BLaER1 treated with 17β-estradiol and CSF1 and Interleukin-3, amounts not matched to agents 10 nM and 100 nM (cell line): Measurements from ENCODE around the gene EZR.

Experiments used
- H3K27ac ChIP-seq, 11 experiments: shearing (Covaris generic); formaldehyde crosslinking; 2 replicates each; pipeline ENCODE4 v1.8.1; 2022
- H3K27me3 ChIP-seq, 11 experiments: shearing (Covaris generic); formaldehyde crosslinking; 2 replicates each; pipeline ENCODE4 v1.8.1; 2022
- H3K36me3 ChIP-seq, 11 experiments: shearing (Covaris generic); formaldehyde crosslinking; 2 replicates each; pipeline ENCODE4 v1.8.1; 2022
- H3K4me1 ChIP-seq, 10 experiments: shearing (Covaris generic); formaldehyde crosslinking; 2 replicates each; pipeline ENCODE4 v1.8.1; 2022
- H3K4me2 ChIP-seq, 11 experiments: shearing (Covaris generic); formaldehyde crosslinking; 2 replicates each; pipeline ENCODE4 v1.8.1; 2022
- H3K4me3 ChIP-seq, 10 experiments: shearing (Covaris generic); formaldehyde crosslinking; 2 replicates each; pipeline ENCODE4 v1.8.1; 2022
- H3K9ac ChIP-seq, 11 experiments: shearing (Covaris generic); formaldehyde crosslinking; 2 replicates each; pipeline ENCODE4 v1.8.1; 2022
- H3K9me3 ChIP-seq, 11 experiments: shearing (Covaris generic); formaldehyde crosslinking; replicated peaks in 1 of 11; 2 replicates each; pipeline ENCODE4 v1.8.1; 2022
- H4K20me1 ChIP-seq, 11 experiments: shearing (Covaris generic); formaldehyde crosslinking; 2 replicates each; pipeline ENCODE4 v1.8.1; 2022
- Cebpa-rat ChIP-seq, 11 experiments: shearing (Covaris generic); IDR thresholded peaks; 2 replicates each; pipeline ENCODE4 v1.8.1; 2022

EZR gene

GRCh38 chr6:158768436-158768835, 50.7 kb downstream of the EZR start:
- peak overlapping the region in 8 of 11 experiments; percentile 1 to 79 (median 60); a peak in 10 of 22 replicates for H3K27ac ChIP-seq
- no peaks in the 10 kb centered on the region for H3K27me3 ChIP-seq
- H3K4me1 ChIP-seq = peaks cover 83 to 100% (median 98%) of the 10 kb centered on the region in 10 experiments
- no peak for TF ChIP-seq Cebpa-rat (IDR thresholded peaks at IDR 0.05)
- peaks cover 60 to 94% (median 71%) of the 10 kb centered on the region in 11 experiments; a peak in 21 of 22 replicates for H4K20me1 ChIP-seq
- peak overlapping the region in 8 of 11 experiments; percentile 15 to 73 (median 44); a peak in 9 of 22 replicates for H3K9ac ChIP-seq
- no peaks in the 10 kb centered on the region for H3K9me3 ChIP-seq
- peak overlapping the region; percentile 60 to 86 (median 76) for H3K4me2 ChIP-seq
- peak overlapping the region in 3 of 10 experiments; percentile 0 to 28 (median 11); a peak in 3 of 20 replicates for H3K4me3 ChIP-seq
- H3K36me3 ChIP-seq = peaks cover 84 to 99% (median 96%) of the 10 kb centered on the region in 11 experiments

- Histone ChIP-seq H4K20me1 (peaks cover 53 to 90% (median 64%) of the 10 kb centered on the region in 11 experiments; a peak in 21 of 22 replicates), H3K9me3 (no peaks in the 10 kb centered on the region), H3K4me3 (peak overlapping the region in 4 of 10 experiments; percentile 15 to 28 (median 20); a peak in 4 of 20 replicates), H3K9ac (peak overlapping the region in 8 of 11 experiments; percentile 39 to 73 (median 53); a peak in 12 of 22 replicates), H3K4me2 (peak overlapping the region; percentile 60 to 86 (median 76)), H3K27me3 (no peaks in the 10 kb centered on the region), H3K36me3 (peaks cover 77 to 92% (median 88%) of the 10 kb centered on the region in 11 experiments), H3K27ac (peak overlapping the region in 8 of 11 experiments; percentile 36 to 79 (median 60); a peak in 13 of 22 replicates), H3K4me1 (peaks cover 83 to 100% (median 98%) of the 10 kb centered on the region in 10 experiments)
- TF ChIP-seq Cebpa-rat (IDR thresholded peaks at IDR 0.05) = no peak
Measured at GRCh38 chr6:158767709-158768108, 51.5 kb downstream of the EZR start.

DNA sequence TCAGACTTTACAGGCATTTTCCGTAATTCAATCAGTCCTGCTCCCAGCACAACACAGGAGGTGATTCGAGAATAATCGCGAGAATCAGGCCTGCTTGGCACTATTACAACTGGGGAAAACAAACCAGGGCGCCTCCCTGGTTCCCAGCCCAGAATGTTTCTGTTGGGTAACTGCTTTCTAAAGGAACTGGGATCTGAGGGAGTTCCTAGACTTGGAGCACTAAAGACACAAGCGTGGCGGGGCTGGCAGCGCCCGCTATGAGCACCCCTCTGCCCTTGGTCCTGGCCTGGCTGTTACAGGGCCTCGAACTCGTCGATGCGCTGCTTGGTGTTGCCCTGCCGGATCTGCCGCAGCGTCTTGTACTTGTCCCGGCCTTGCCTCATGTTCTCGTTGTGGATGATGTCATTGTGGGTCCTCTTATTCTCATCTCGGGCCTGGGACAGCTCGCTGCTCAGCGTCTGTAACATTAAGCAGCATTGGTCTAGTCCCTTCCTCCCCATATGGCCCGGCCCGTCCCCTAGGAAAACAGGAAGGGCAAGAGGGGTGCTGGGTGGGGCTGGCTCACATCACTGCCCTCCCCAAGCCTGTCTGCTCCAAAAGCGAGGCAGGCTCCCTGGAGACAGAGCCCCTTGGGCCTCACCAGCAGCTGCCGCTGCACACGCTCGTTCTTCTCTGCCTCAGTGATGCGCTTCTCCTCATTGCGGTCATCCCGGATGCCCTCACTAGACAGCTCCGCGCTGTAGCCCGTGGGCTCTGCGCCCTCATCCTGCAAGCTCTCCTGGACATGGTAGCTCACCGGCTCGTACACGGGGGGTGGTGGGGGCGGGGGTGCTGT, 52.3 kb downstream of the EZR start:
- no peak for TF ChIP-seq Cebpa-rat (IDR thresholded peaks at IDR 0.05)
- H3K27ac ChIP-seq = peak overlapping the region in 8 of 11 experiments; percentile 36 to 79 (median 60); a peak in 17 of 22 replicates
- H3K9ac ChIP-seq = peak overlapping the region in 8 of 11 experiments; percentile 39 to 73 (median 53); a peak in 14 of 22 replicates
- H3K4me3 ChIP-seq = peak overlapping the region in 3 of 10 experiments; percentile 15 to 21 (median 18); a peak in 2 of 20 replicates
- H3K4me2 ChIP-seq = peak overlapping the region; percentile 60 to 86 (median 76)
- peaks cover 83 to 100% (median 98%) of the 10 kb centered on the region in 10 experiments for H3K4me1 ChIP-seq
- no peaks in the 10 kb centered on the region for H3K27me3 ChIP-seq
- H4K20me1 ChIP-seq = peaks cover 46 to 82% (median 55%) of the 10 kb centered on the region in 11 experiments; a peak in 21 of 22 replicates
- H3K36me3 ChIP-seq = peaks cover 69 to 88% (median 80%) of the 10 kb centered on the region in 11 experiments
- no peaks in the 10 kb centered on the region for H3K9me3 ChIP-seq

- H3K9me3 ChIP-seq = no peaks in the 10 kb centered on the region
- H3K4me2 ChIP-seq = peak overlapping the region in 3 of 11 experiments; percentile 62 to 72 (median 66); a peak in 3 of 22 replicates
- no peak overlapping the region for H3K4me3 ChIP-seq
- no peaks in the 10 kb centered on the region for H3K27me3 ChIP-seq
- no peak overlapping the region for H3K27ac ChIP-seq
- H3K4me1 ChIP-seq = peaks cover 83 to 100% (median 98%) of the 10 kb centered on the region in 10 experiments
- no peak overlapping the region for H3K9ac ChIP-seq
- no peak for TF ChIP-seq Cebpa-rat (IDR thresholded peaks at IDR 0.05)
- H3K36me3 ChIP-seq = peaks cover 56 to 80% (median 67%) of the 10 kb centered on the region in 11 experiments
- peaks cover 34 to 74% (median 43%) of the 10 kb centered on the region in 11 experiments; a peak in 21 of 22 replicates for H4K20me1 ChIP-seq
Measured at GRCh38 chr6:158765499-158766068, 53.6 kb downstream of the EZR start.

- H3K27ac ChIP-seq = no peak overlapping the region
- H4K20me1 ChIP-seq = peaks cover 30 to 68% (median 38%) of the 10 kb centered on the region in 11 experiments; a peak in 21 of 22 replicates
- H3K9ac ChIP-seq = no peak overlapping the region
- H3K4me3 ChIP-seq = no peak overlapping the region
- H3K9me3 ChIP-seq = no peaks in the 10 kb centered on the region
- peak overlapping the region in 10 of 11 experiments; percentile 37 to 84 (median 65); a peak in 18 of 22 replicates for H3K4me2 ChIP-seq
- H3K36me3 ChIP-seq = peaks cover 49 to 73% (median 61%) of the 10 kb centered on the region in 11 experiments
- TF ChIP-seq Cebpa-rat (IDR thresholded peaks at IDR 0.05) = no peak
- H3K4me1 ChIP-seq = peaks cover 84 to 100% (median 98%) of the 10 kb centered on the region in 10 experiments
- H3K27me3 ChIP-seq = no peaks in the 10 kb centered on the region
Measured at GRCh38 chr6:158764926-158765325, 54.2 kb downstream of the EZR start.

DNA sequence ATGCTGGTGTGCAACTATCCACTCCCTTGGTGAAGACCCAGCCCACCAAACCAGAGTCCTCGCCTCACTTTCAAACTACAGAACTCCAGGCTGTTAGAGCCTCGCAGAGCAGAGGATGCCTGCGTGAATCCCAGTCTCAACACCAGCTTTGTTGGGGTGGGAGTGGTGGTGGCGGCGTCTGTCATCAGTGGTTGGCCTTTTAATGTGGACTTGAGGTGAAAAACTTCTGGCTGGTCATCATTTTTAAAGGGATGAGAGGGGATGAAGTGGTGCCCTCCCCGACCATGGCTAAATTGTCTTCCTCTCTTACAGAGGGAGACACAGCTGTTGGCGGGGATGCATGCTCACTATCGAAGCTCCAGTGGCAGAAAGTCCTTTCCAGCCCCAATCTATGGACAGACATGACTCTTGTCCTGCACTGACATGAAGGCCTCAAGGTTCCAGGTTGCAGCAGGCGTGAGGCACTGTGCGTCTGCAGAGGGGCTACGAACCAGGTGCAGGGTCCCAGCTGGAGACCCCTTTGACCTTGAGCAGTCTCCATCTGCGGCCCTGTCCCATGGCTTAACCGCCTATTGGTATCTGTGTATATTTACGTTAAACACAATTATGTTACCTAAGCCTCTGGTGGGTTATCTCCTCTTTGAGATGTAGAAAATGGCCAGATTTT, 54.9 kb downstream of the EZR start:
- Histone ChIP-seq H3K4me3 (no peak overlapping the region), H3K9ac (peak overlapping the region in 5 of 11 experiments; percentile 2 to 49 (median 16); a peak in 3 of 22 replicates), H4K20me1 (peaks cover 24 to 61% (median 32%) of the 10 kb centered on the region in 11 experiments; a peak in 21 of 22 replicates), H3K27ac (peak overlapping the region in 4 of 11 experiments; percentile 17 to 56 (median 40); a peak in 5 of 22 replicates), H3K4me2 (peak overlapping the region; percentile 37 to 84 (median 66)), H3K27me3 (no peaks in the 10 kb centered on the region), H3K4me1 (peaks cover 86 to 100% (median 98%) of the 10 kb centered on the region in 10 experiments), H3K9me3 (no peaks in the 10 kb centered on the region), H3K36me3 (peaks cover 43 to 67% (median 54%) of the 10 kb centered on the region in 11 experiments)
- TF ChIP-seq Cebpa-rat (IDR thresholded peaks at IDR 0.05) = no peak

DNA sequence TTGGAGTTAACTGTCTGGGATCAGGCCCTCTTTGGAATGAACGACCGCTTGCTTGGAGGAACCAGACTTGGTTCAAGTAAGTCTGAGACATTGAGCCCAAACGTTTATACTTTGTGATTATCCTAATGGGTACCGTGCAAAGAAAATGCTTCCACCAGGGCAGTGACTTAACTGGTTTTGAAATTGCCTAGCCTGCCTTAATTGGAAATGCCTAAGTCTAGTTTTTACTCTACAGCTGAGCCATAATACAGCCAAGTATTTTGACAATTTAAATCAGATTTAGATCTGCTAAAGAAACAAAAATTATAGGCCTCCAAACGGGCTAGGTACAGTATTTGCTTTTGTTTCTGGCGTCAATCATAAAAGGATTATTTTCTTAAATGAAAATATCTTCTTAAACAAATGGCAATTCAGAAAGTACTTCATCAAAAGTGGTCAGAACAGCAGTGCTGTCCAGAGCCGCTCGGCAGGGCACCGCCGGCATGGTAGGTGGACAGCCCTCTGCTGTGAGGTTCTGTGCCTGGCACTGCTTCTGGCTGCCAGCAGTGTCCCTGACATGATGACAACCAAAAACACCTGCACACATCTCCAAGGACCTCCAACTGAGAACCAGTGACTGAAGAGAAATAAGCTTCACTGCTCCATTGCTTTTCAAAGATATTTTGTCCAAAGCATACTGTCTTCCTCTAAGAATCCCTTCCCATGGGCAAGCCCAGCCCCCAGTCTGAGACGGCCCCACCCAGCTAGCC, 55.6 kb downstream of the EZR start:
- Histone ChIP-seq H3K27me3 (no peaks in the 10 kb centered on the region), H3K36me3 (peaks cover 36 to 66% (median 47%) of the 10 kb centered on the region in 11 experiments), H3K9ac (peak overlapping the region in 6 of 11 experiments; percentile 2 to 59 (median 30); a peak in 9 of 22 replicates), H3K4me2 (peak overlapping the region; percentile 37 to 84 (median 66)), H3K4me3 (no peak overlapping the region), H4K20me1 (peaks cover 18 to 54% (median 25%) of the 10 kb centered on the region in 11 experiments; a peak in 20 of 22 replicates), H3K4me1 (peaks cover 83 to 100% (median 97%) of the 10 kb centered on the region in 10 experiments), H3K9me3 (no peaks in the 10 kb centered on the region), H3K27ac (peak overlapping the region in 9 of 11 experiments; percentile 15 to 56 (median 31); a peak in 17 of 22 replicates)
- no peak for TF ChIP-seq Cebpa-rat (IDR thresholded peaks at IDR 0.05)
